ENCODE results near the gene CD99L2. TPM values are rescaled to one million over a fixed set of nuclear protein-coding genes. Genes with fewer than 3 reads are reported as not detected.

CD99L2 gene
- total and polyA plus RNA-seq, 7 donors, result 62.7 to 173 (median 118) TPM

DNA sequence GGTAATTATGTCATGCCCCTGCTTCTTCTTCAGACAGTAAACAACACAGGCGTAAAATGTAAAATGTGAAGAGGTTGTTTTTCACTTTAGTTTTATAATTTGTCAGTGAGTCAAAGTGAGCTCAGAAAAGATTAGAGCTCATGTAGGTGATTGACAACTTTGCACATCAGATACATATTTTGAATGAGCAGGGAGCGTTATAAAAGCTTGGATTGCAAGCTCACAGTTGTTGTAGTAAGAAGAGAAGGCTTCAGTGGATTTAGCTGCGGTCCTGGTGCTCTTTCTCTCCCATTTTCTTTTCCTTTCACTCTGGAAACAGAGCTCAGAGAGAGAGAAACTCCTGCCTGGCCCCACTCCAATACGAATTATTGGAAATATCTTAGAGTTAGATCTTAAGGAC lies 178.8 kb downstream of the CD99L2 start:
- Histone ChIP-seq H3K27ac (no peak overlapping the region), H3K4me3 (no peak overlapping the region), H3K9me3 (no peaks in the 10 kb centered on the region), H3K27me3 (ENCODE audit: insufficient read depth in 3 of 3, low read length in 2 of 3) (no peaks in the 10 kb centered on the region), H3K36me3 (ENCODE audit: insufficient read depth in 1 of 2, low read depth in 1 of 2) (no peaks in the 10 kb centered on the region), H3K4me1 (no peaks in the 10 kb centered on the region)
- intact Hi-C loops (cut with DNase I), result loop anchor here (5.0 to 10.0 kb wide), 2 partner anchors 37 to 755 kb away; no protein-coding TSS in a partner anchor
- ATAC-seq, result no peak
- TF ChIP-seq, protein P1, sequence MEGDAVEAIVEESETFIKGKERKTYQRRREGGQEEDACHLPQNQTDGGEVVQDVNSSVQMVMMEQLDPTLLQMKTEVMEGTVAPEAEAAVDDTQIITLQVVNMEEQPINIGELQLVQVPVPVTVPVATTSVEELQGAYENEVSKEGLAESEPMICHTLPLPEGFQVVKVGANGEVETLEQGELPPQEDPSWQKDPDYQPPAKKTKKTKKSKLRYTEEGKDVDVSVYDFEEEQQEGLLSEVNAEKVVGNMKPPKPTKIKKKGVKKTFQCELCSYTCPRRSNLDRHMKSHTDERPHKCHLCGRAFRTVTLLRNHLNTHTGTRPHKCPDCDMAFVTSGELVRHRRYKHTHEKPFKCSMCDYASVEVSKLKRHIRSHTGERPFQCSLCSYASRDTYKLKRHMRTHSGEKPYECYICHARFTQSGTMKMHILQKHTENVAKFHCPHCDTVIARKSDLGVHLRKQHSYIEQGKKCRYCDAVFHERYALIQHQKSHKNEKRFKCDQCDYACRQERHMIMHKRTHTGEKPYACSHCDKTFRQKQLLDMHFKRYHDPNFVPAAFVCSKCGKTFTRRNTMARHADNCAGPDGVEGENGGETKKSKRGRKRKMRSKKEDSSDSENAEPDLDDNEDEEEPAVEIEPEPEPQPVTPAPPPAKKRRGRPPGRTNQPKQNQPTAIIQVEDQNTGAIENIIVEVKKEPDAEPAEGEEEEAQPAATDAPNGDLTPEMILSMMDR (IDR thresholded peaks at IDR 0.05), result no peak
- no peak for DNase-seq
- 62 to 82% (median 70%) methylated on average over 4 of the region's 4 CpGs for WGBS, 3 donors

Other genes with a start within 250 kb of the CD99L2 start
- 10 to 100 TPM; 27.9 to 48.6 (median 30.1) TPM for gene MTMR1, start 205.3 kb downstream of the CD99L2 start, total RNA-seq
- 10 to 100 TPM in 2 of 3 donors, 1 to 10 TPM in 1; 8.9 to 21.3 (median 10.5) TPM for gene MTMR1, start 205.3 kb downstream of the CD99L2 start, polyA plus RNA-seq
- gene HMGB3, start 84.7 kb upstream of the CD99L2 start, total RNA-seq, result 10 to 100 TPM; 14.1 to 89.2 (median 27.1) TPM
- gene HMGB3, start 84.7 kb upstream of the CD99L2 start, polyA plus RNA-seq, result 100 to 1,000 TPM in 1 of 3 donors, 10 to 100 TPM in 2; 22.6 to 108 (median 44.1) TPM